ENCODE measurements around the gene ZRANB3.
"Not testable (repeated sequence)": the region's sequence is repeated elsewhere in the genome, so short reads cannot be mapped to it uniquely, and the experiment has no call there.

Gene ZRANB3

GRCh38 chr2:135093670-135094330 is 437.2 kb downstream of the ZRANB3 start:
- in situ Hi-C loops (cut with MboI; ENCODE audit: low sequenced_read_pairs, unreplicated experiment) = no loop called here
- no peak for DNase-seq (ENCODE audit: low spot score)
- no peak for TF ChIP-seq CTCF (IDR thresholded peaks at IDR 0.05; ENCODE audit: borderline replicate concordance, control extremely low read depth, extremely low read depth, insufficient read depth, missing control alignments)

GRCh38 chr2:135093193-135093592 is 437.8 kb downstream of the ZRANB3 start:
- no peak for TF ChIP-seq CTCF (IDR thresholded peaks at IDR 0.05; ENCODE audit: borderline replicate concordance, control extremely low read depth, extremely low read depth, insufficient read depth, missing control alignments)
- in situ Hi-C loops (cut with MboI; ENCODE audit: low sequenced_read_pairs, unreplicated experiment) = no loop called here
- DNase-seq (ENCODE audit: low spot score) = no peak

GRCh38 chr2:135091681-135092080 is 439.3 kb downstream of the ZRANB3 start:
- in situ Hi-C loops (cut with MboI; ENCODE audit: low sequenced_read_pairs, unreplicated experiment) = no loop called here
- no peak for DNase-seq (ENCODE audit: low spot score)
- TF ChIP-seq CTCF (IDR thresholded peaks at IDR 0.05; ENCODE audit: borderline replicate concordance, control extremely low read depth, extremely low read depth, insufficient read depth, missing control alignments) = no peak

- DNase-seq (ENCODE audit: low spot score); in situ Hi-C loops (cut with MboI; ENCODE audit: low sequenced_read_pairs, unreplicated experiment): not testable (repeated sequence)
These were observed 441.4 kb downstream of the ZRANB3 start for GRCh38 chr2:135089597-135089996.
